ENCODE measurements around the gene WNT9B.

The WNT9B gene

GRCh38 chr17:46822388-46822921 lies 28.9 kb upstream of the WNT9B start:
- TF ChIP-seq, protein P1, sequence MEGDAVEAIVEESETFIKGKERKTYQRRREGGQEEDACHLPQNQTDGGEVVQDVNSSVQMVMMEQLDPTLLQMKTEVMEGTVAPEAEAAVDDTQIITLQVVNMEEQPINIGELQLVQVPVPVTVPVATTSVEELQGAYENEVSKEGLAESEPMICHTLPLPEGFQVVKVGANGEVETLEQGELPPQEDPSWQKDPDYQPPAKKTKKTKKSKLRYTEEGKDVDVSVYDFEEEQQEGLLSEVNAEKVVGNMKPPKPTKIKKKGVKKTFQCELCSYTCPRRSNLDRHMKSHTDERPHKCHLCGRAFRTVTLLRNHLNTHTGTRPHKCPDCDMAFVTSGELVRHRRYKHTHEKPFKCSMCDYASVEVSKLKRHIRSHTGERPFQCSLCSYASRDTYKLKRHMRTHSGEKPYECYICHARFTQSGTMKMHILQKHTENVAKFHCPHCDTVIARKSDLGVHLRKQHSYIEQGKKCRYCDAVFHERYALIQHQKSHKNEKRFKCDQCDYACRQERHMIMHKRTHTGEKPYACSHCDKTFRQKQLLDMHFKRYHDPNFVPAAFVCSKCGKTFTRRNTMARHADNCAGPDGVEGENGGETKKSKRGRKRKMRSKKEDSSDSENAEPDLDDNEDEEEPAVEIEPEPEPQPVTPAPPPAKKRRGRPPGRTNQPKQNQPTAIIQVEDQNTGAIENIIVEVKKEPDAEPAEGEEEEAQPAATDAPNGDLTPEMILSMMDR (IDR thresholded peaks at IDR 0.05; ENCODE audit: insufficient read depth, missing control alignments): peak; percentile 32
- no peak for FAIRE-seq
- no peak for DNase-seq (ENCODE audit: insufficient read length, low spot score)

- FAIRE-seq: no peak
- DNase-seq (ENCODE audit: insufficient read length, low spot score): no peak
Observed at GRCh38 chr17:46823657-46824056, 27.7 kb upstream of the WNT9B start.

GRCh38 chr17:46826116-46826515 lies 25.3 kb upstream of the WNT9B start:
- FAIRE-seq (no peak), DNase-seq (ENCODE audit: insufficient read length, low spot score) (no peak)
- TF ChIP-seq, protein P1 (IDR thresholded peaks at IDR 0.05; ENCODE audit: insufficient read depth, missing control alignments): no peak

More at GRCh38 chr17:46823657-46824056, 27.7 kb upstream of the WNT9B start:
- TF ChIP-seq, protein P1 (IDR thresholded peaks at IDR 0.05; ENCODE audit: insufficient read depth, missing control alignments): no peak

DNA sequence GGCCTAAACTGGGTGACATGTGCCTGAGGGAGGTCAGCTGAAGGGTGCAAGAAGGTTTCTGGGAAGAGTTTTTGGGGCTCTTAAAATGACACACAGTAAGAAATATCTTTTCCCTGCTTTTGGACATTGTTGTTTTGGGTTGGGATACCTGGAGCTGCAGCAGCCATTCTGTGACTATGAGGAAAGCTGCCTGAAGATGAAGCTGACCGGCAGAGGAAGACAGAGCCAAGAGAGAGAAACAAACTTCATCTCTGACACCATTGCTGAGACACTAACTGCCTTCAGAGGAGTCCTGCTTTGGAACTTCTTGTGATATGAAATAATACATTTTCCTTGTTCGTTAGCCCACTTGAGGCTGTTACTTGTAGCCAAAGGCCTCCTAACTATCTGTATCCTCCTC lies 24.1 kb upstream of the WNT9B start:
- no peak for FAIRE-seq
- no peak for DNase-seq (ENCODE audit: insufficient read length, low spot score)
- TF ChIP-seq, protein P1 (IDR thresholded peaks at IDR 0.05; ENCODE audit: insufficient read depth, missing control alignments): no peak

DNA sequence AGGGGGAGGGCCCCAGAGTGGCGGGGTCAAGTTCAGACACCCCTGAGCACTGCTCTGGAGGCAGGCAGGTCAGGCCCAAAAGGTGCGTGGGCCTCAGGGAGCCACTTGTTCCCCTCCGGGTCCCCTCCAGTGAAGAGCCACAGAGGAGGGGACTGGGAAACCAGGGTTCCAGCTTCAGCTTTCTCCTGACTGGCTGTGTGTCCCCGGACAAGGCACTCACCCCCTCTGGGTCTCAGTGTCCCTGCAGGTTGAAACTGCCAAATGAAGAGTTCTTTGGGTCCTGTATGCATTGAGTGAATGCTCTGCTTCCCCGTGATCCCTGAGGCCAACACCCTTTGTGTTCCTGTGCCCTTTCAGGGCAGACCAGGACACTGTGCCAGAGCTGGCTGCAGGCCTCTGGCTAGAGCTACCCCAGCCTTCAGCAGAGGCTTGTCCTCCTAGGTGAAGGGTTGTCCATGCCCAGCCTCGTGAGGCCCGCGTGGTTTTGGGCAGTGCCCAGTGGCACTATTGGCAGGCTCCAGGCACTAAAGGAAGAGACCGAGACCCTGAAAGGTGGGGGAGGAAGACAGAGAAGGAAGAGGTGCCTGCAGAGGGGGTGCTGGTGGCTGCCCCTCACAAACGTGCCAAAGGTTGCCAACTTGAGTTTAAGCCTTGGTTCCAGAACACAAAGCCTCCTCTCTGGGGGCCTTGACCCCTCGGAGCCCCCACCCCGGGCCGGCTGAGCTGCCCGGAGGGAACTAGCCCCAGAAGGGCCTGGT lies 19.6 kb upstream of the WNT9B start:
- TF ChIP-seq, protein P1 (IDR thresholded peaks at IDR 0.05; ENCODE audit: insufficient read depth, missing control alignments): no peak
- DNase-seq (ENCODE audit: insufficient read length, low spot score): no peak
- FAIRE-seq: no peak

DNA sequence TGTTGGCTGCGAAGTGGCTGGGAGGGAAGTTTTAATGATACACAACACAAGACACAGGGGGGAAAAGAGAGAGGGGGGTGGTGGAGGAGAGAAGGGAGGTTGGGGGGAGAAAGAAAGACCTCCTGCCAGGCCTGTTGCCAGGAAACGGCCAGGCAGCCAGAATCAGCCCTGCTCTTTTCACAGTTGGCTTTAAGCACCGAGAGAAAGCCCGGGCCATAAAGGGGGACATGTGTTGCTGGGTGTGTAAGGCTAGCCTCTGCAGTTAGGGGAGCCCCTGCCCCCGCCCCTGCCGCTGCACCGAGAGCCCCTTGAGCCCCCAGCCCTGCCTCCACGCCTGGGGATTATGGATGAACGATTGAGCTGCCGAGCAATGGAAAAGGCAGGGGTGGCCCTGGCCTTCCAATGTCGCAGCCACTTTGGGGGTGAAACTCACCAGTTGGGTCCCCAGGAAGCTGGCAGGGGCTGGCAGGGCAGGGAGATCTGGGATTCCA lies 19.0 kb upstream of the WNT9B start:
- FAIRE-seq (no peak), DNase-seq (ENCODE audit: insufficient read length, low spot score) (no peak)
- TF ChIP-seq, protein P1 (IDR thresholded peaks at IDR 0.05; ENCODE audit: insufficient read depth, missing control alignments): no peak
